Fibroblast of villous mesenchyme (primary cell): Measurements from ENCODE around the gene RET. TPM values are rescaled to one million over a fixed set of nuclear protein-coding genes. Genes with fewer than 3 reads are reported as not detected.

Experiments used
- DNase-seq: peaks from one replicate; pipeline ENCODE4 v3.0.0-alpha.2; 2010; ENCODE audit warnings: low read depth
- H3K4me3 ChIP-seq: 2 replicates; pipeline ENCODE4 v1.5.1; 2011; ENCODE audit warnings: low read depth, mild to moderate bottlenecking, low read length
- CTCF ChIP-seq: IDR thresholded peaks from 2 replicates; pipeline ENCODE4 v1.5.1; 2012; ENCODE audit warnings: low read depth, mild to moderate bottlenecking, low read length; ENCODE audit not compliant: insufficient read depth
- total RNA-seq: library from RNA; depleted of rRNA; stranded (reverse); fragments of >200 nt; gene quantifications from 2 replicates; pipeline ENCODE4 v1.2.3, GENCODE V29; 2012

Gene RET
- total RNA-seq, 1 donor = 0.43 TPM

- no peak overlapping the region for H3K4me3 ChIP-seq
- no peak for TF ChIP-seq CTCF
- DNase-seq = no peak
These were observed 26.9 kb upstream of the RET start for GRCh38 chr10:43050011-43050410.

GRCh38 chr10:43053825-43054224 is 23.0 kb upstream of the RET start:
- TF ChIP-seq CTCF = no peak
- no peak for DNase-seq
- H3K4me3 ChIP-seq = no peak overlapping the region

GRCh38 chr10:43054593-43054992 is 22.3 kb upstream of the RET start:
- H3K4me3 ChIP-seq = no peak overlapping the region
- no peak for TF ChIP-seq CTCF
- no peak for DNase-seq

GRCh38 chr10:43055217-43055616 is 21.7 kb upstream of the RET start:
- TF ChIP-seq CTCF = no peak
- no peak overlapping the region for H3K4me3 ChIP-seq

GRCh38 chr10:43055991-43056567 is 20.8 kb upstream of the RET start:
- no peak overlapping the region for H3K4me3 ChIP-seq
- TF ChIP-seq CTCF = no peak
- no peak for DNase-seq

More at GRCh38 chr10:43055217-43055616, 21.7 kb upstream of the RET start:
- no peak for DNase-seq

- DNase-seq = no peak
- no peak for TF ChIP-seq CTCF
- H3K4me3 ChIP-seq = no peak overlapping the region
These were observed 20.3 kb upstream of the RET start for GRCh38 chr10:43056568-43057011.

- no peak for DNase-seq
- TF ChIP-seq CTCF = no peak
- no peak overlapping the region for H3K4me3 ChIP-seq
These were observed 19.6 kb upstream of the RET start for GRCh38 chr10:43057231-43057711.
